Measurements from ENCODE around the gene ALG12. TPM values are rescaled to one million over a fixed set of nuclear protein-coding genes. Genes with fewer than 3 reads are reported as not detected.

The ALG12 gene
- total and polyA plus RNA-seq, 2 donors (not counting 1 experiment from before 2014, with no cell fraction given) = 15.2 to 16.6 TPM

DNA sequence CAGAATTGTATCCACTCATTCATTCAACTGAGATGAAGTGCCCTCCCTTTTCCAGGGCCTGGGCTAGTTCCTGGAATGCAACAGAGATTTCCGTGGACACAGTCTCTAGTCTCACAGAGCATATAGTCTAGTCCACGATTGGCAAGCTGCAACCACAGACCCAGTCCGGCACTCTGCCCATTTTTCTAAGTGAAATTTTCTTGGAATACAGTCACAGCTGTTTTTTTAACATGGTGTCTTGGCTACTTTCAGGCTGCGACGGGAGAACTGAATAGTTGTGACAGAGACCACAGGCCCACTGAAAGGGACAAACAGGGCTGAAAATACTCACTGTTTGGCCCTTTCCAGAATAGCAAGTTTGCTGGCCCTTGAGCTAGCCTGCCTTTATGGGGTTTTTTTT lies 29.2 kb downstream of the ALG12 start:
- H3K4me1 ChIP-seq (ENCODE audit: control insufficient read depth in 2 of 2, insufficient read depth in 2 of 2, low read length in 2 of 2) = no peaks in the 10 kb centered on the region
- no peak overlapping the region for H3K4me3 ChIP-seq (ENCODE audit: control extremely low read depth in 1 of 5, extremely low read depth in 1 of 5, insufficient read depth in 1 of 5, low read depth in 2 of 5, low read length in 4 of 5)
- peaks cover 43% of the 10 kb centered on the region for H4K20me1 ChIP-seq (ENCODE audit: control insufficient read depth, insufficient read depth, low read length, poor library complexity, severe bottlenecking)
- H2AFZ ChIP-seq (ENCODE audit: insufficient read depth, low read depth, low read length, poor library complexity, severe bottlenecking) = no peak overlapping the region
- Mint-ChIP-seq H3K27ac (no peak overlapping the region), H3K4me1 (no peaks in the 10 kb centered on the region), H3K9me3 (ENCODE audit: insufficient read depth) (peaks cover 4% of the 10 kb centered on the region), H3K27me3 (no peaks in the 10 kb centered on the region), H3K4me3 (no peak overlapping the region)
- H3K4me2 ChIP-seq (replicated peaks; ENCODE audit: low read depth, low read length, poor library complexity, severe bottlenecking) = no peak overlapping the region
- ATAC-seq (ENCODE audit: low read depth) (no peak), DNase-seq (no peak)
- CTCF ChIA-PET = interaction anchor here (1.3 kb wide), 1 partner anchor 142 kb away, joined by 3 read pairs; no protein-coding TSS in a partner anchor
- H3K27ac ChIP-seq (ENCODE audit: low read length in 2 of 2) = no peak overlapping the region
- no peak for TF ChIP-seq EZH2 (IDR thresholded peaks at IDR 0.05; ENCODE audit: borderline replicate concordance, insufficient read depth, low read depth, low read length, poor library complexity, severe bottlenecking)
- no peak overlapping the region for H3K9ac ChIP-seq (ENCODE audit: low read length)
- intact Hi-C loops (cut with micrococcal nuclease) = no loop called here
- H3K9me3 ChIP-seq (ENCODE audit: control extremely low read depth in 1 of 3, control insufficient read depth in 2 of 3, insufficient read depth in 1 of 3, low read length in 2 of 3) = peaks cover 0 to 11% (median under 1%) of the 10 kb centered on the region in 3 donors
- peaks cover 41% of the 10 kb centered on the region for H3K79me2 ChIP-seq (ENCODE audit: control insufficient read depth, insufficient read depth, low read length)
- POLR2A ChIA-PET = no interaction called here
- no peaks in the 10 kb centered on the region for H3K27me3 ChIP-seq (replicated peaks in 1 of 4; ENCODE audit: control extremely low read depth in 1 of 4, control insufficient read depth in 3 of 4, insufficient read depth in 4 of 4, low read length in 3 of 4)
- 98% methylated on average over 4 of the region's 5 CpGs for WGBS (ENCODE audit: insufficient coverage)
- H3K36me3 ChIP-seq (replicated peaks in 1 of 2; ENCODE audit: control extremely low read depth in 1 of 2, control insufficient read depth in 1 of 2, extremely low read depth in 1 of 2, insufficient read depth in 2 of 2, low read length in 1 of 2) = peaks cover under 1 to 48% of the 10 kb centered on the region in 2 experiments

DNA sequence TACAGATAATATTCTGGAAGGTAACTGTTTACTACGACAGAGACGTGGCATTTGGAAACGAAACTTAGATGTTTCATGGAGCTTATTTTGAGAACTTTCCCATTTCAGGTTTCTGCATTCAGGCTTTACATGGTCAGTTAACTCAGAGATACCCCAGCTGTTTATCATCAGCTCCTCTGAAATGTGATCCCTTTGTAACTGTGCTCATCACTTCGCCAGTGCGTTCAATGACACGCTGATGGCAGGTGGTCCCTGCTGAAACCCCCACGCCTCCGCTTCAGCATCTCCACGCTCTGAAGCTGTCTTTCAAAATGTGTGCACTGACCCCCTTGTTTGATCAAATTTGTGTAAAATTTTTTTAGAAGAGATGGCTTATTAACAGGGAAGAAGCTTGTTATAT lies 30.5 kb downstream of the ALG12 start:
- ChIA-PET CTCF (no interaction called here), POLR2A (no interaction called here)
- WGBS (ENCODE audit: insufficient coverage) = 98% methylated on average over 6 of the region's 9 CpGs
- Histone ChIP-seq H3K79me2 (ENCODE audit: control insufficient read depth, insufficient read depth, low read length) (peaks cover 55% of the 10 kb centered on the region), H3K9ac (ENCODE audit: low read length) (no peak overlapping the region), H2AFZ (ENCODE audit: insufficient read depth, low read depth, low read length, poor library complexity, severe bottlenecking) (no peak overlapping the region), H4K20me1 (ENCODE audit: control insufficient read depth, insufficient read depth, low read length, poor library complexity, severe bottlenecking) (peaks cover 51% of the 10 kb centered on the region), H3K9me3 (ENCODE audit: control extremely low read depth in 1 of 3, control insufficient read depth in 2 of 3, insufficient read depth in 1 of 3, low read length in 2 of 3) (peaks cover 0 to 11% (median 0%) of the 10 kb centered on the region in 3 donors), H3K4me1 (ENCODE audit: control insufficient read depth in 2 of 2, insufficient read depth in 2 of 2, low read length in 2 of 2) (no peaks in the 10 kb centered on the region), H3K36me3 (replicated peaks in 1 of 2; ENCODE audit: control extremely low read depth in 1 of 2, control insufficient read depth in 1 of 2, extremely low read depth in 1 of 2, insufficient read depth in 2 of 2, low read length in 1 of 2) (peaks cover 5 to 58% of the 10 kb centered on the region in 2 experiments), H3K27me3 (replicated peaks in 1 of 4; ENCODE audit: control extremely low read depth in 1 of 4, control insufficient read depth in 3 of 4, insufficient read depth in 4 of 4, low read length in 3 of 4) (no peaks in the 10 kb centered on the region), H3K4me3 (ENCODE audit: control extremely low read depth in 1 of 5, extremely low read depth in 1 of 5, insufficient read depth in 1 of 5, low read depth in 2 of 5, low read length in 4 of 5) (no peak overlapping the region), H3K4me2 (replicated peaks; ENCODE audit: low read depth, low read length, poor library complexity, severe bottlenecking) (no peak overlapping the region), H3K27ac (ENCODE audit: low read length in 2 of 2) (no peak overlapping the region)
- intact Hi-C loops (cut with micrococcal nuclease) = no loop called here
- no peak for ATAC-seq (ENCODE audit: low read depth)
- Mint-ChIP-seq H3K27ac (no peak overlapping the region), H3K4me1 (peaks cover under 1% of the 10 kb centered on the region), H3K9me3 (ENCODE audit: insufficient read depth) (peaks cover 3% of the 10 kb centered on the region), H3K4me3 (no peak overlapping the region), H3K27me3 (no peaks in the 10 kb centered on the region)
- no peak for TF ChIP-seq EZH2 (IDR thresholded peaks at IDR 0.05; ENCODE audit: borderline replicate concordance, insufficient read depth, low read depth, low read length, poor library complexity, severe bottlenecking)
- TF ChIP-seq, protein P1, sequence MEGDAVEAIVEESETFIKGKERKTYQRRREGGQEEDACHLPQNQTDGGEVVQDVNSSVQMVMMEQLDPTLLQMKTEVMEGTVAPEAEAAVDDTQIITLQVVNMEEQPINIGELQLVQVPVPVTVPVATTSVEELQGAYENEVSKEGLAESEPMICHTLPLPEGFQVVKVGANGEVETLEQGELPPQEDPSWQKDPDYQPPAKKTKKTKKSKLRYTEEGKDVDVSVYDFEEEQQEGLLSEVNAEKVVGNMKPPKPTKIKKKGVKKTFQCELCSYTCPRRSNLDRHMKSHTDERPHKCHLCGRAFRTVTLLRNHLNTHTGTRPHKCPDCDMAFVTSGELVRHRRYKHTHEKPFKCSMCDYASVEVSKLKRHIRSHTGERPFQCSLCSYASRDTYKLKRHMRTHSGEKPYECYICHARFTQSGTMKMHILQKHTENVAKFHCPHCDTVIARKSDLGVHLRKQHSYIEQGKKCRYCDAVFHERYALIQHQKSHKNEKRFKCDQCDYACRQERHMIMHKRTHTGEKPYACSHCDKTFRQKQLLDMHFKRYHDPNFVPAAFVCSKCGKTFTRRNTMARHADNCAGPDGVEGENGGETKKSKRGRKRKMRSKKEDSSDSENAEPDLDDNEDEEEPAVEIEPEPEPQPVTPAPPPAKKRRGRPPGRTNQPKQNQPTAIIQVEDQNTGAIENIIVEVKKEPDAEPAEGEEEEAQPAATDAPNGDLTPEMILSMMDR (IDR thresholded peaks at IDR 0.05) = no peak
- DNase-seq = no peak

All from B cell (primary cell).